HG03432 (cell line): Measurements from ENCODE around the gene NTN5.

Experiments used
- ATAC-seq: cut with Tn5 transposase; IDR thresholded peaks from one replicate; pipeline ENCODE4 v1.9.1; 2021; ENCODE audit warnings: mild to moderate bottlenecking, moderate library complexity; ENCODE audit not compliant: unreplicated experiment

The NTN5 gene

GRCh38 chr19:48616041-48616436 is 56.8 kb downstream of the NTN5 start:
- no peak for ATAC-seq

GRCh38 chr19:48615231-48616040 is 57.4 kb downstream of the NTN5 start:
- no peak for ATAC-seq

- no peak for ATAC-seq
These were observed 58.2 kb downstream of the NTN5 start, which contains the start of gene FAM83E for GRCh38 chr19:48614436-48615230. FAM83E (minus strand) TSS chr19:48615076; CDS start chr19:48613372, 1,704 bp downstream.

GRCh38 chr19:48613852-48614435 is 58.9 kb downstream of the NTN5 start:
- ATAC-seq: no peak

- ATAC-seq: no peak
These were observed 59.6 kb downstream of the NTN5 start for GRCh38 chr19:48613024-48613851.

GRCh38 chr19:48611872-48612271 is 60.9 kb downstream of the NTN5 start:
- no peak for ATAC-seq
